ENCODE data around the gene DNAH12.

GRCh38 chr3:57546616-57547015 lies 2.5 kb upstream of the DNAH12 start:
- TF ChIP-seq YY1 (IDR thresholded peaks at IDR 0.05; ENCODE audit: insufficient read depth, insufficient read length) (no peak), ZNF274 (IDR thresholded peaks at IDR 0.05; ENCODE audit: low read depth, low read length) (no peak), SUZ12 (IDR thresholded peaks at IDR 0.05; ENCODE audit: extremely low read depth, insufficient read depth, insufficient read length) (no peak)
